ENCODE measurements around the gene CBX3. TPM values are rescaled to one million over a fixed set of nuclear protein-coding genes. Genes with fewer than 3 reads are reported as not detected.
A peak's percentile ranks its signal among the peaks of the same experiment; 100 is the strongest.

CBX3 gene
- total RNA-seq, 1 donor from 2014 or later = 221 TPM

GRCh38 chr7:26200444-26201246 lies 900 bp upstream of the CBX3 start, which contains the start of gene HNRNPA2B1:
TSS of gene HNRNPA2B1 (minus strand) at chr7:26200746. CDS start at chr7:26200577, 169 bp downstream.
- Mint-ChIP-seq H3K27ac (peak within 1 kb of the TSS; percentile 100), H3K9me3 (ENCODE audit: low read depth) (no peaks in the 10 kb centered on the region), H3K27me3 (no peaks in the 10 kb centered on the region), H3K36me3 (ENCODE audit: insufficient read depth) (peaks cover 50% of the 10 kb centered on the region), H3K4me1 (ENCODE audit: low read depth) (peaks cover 48% of the 10 kb centered on the region), H3K4me3 (ENCODE audit: low read depth) (peak within 1 kb of the TSS; percentile 100)
- TF ChIP-seq, protein P1, sequence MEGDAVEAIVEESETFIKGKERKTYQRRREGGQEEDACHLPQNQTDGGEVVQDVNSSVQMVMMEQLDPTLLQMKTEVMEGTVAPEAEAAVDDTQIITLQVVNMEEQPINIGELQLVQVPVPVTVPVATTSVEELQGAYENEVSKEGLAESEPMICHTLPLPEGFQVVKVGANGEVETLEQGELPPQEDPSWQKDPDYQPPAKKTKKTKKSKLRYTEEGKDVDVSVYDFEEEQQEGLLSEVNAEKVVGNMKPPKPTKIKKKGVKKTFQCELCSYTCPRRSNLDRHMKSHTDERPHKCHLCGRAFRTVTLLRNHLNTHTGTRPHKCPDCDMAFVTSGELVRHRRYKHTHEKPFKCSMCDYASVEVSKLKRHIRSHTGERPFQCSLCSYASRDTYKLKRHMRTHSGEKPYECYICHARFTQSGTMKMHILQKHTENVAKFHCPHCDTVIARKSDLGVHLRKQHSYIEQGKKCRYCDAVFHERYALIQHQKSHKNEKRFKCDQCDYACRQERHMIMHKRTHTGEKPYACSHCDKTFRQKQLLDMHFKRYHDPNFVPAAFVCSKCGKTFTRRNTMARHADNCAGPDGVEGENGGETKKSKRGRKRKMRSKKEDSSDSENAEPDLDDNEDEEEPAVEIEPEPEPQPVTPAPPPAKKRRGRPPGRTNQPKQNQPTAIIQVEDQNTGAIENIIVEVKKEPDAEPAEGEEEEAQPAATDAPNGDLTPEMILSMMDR (IDR thresholded peaks at IDR 0.05; ENCODE audit: unreplicated experiment) = no peak
- peak; percentile 96 for DNase-seq (ENCODE audit: low spot score, unreplicated experiment)

GRCh38 chr7:26202019-26202990 lies 760 bp downstream of the CBX3 start:
- TF ChIP-seq, protein P1 (IDR thresholded peaks at IDR 0.05; ENCODE audit: unreplicated experiment) = no peak
- Mint-ChIP-seq H3K36me3 (ENCODE audit: insufficient read depth) (peaks cover 40% of the 10 kb centered on the region), H3K27ac (peak overlapping the region; percentile 95), H3K9me3 (ENCODE audit: low read depth) (no peaks in the 10 kb centered on the region), H3K4me3 (ENCODE audit: low read depth) (peak overlapping the region; percentile 88), H3K4me1 (ENCODE audit: low read depth) (peaks cover 34% of the 10 kb centered on the region), H3K27me3 (no peaks in the 10 kb centered on the region)
- peak; percentile 59 for DNase-seq (ENCODE audit: low spot score, unreplicated experiment)

GRCh38 chr7:26203016-26203415 lies 1.5 kb downstream of the CBX3 start:
- H3K4me3 Mint-ChIP-seq (ENCODE audit: low read depth) = peak overlapping the region; percentile 88
- no peaks in the 10 kb centered on the region for H3K9me3 Mint-ChIP-seq (ENCODE audit: low read depth)
- no peak for DNase-seq (ENCODE audit: low spot score, unreplicated experiment)
- peaks cover 41% of the 10 kb centered on the region for H3K36me3 Mint-ChIP-seq (ENCODE audit: insufficient read depth)
- TF ChIP-seq, protein P1 (IDR thresholded peaks at IDR 0.05; ENCODE audit: unreplicated experiment) = no peak
- H3K27ac Mint-ChIP-seq = peak overlapping the region; percentile 95
- peaks cover 31% of the 10 kb centered on the region for H3K4me1 Mint-ChIP-seq (ENCODE audit: low read depth)
- H3K27me3 Mint-ChIP-seq = no peaks in the 10 kb centered on the region

DNA sequence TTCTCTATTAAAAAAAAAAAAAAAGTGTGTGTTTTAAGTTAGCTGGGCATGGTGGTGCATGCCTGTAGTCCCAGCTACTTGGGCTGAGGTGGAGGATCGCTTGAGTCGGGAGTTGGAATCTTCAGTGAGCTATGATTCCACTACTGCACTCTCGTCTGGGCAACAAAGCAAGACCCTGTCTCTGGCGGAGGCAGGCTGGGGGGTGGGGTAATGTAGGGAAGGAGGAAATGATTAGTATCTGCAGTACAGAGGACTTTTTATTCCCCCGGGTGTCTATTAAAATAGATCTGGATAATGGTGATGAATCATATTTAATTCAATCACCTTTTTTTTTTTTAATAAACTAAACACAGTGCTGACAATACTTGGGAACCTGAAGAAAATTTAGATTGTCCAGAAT lies 6.5 kb downstream of the CBX3 start:
- no peaks in the 10 kb centered on the region for H3K9me3 Mint-ChIP-seq (ENCODE audit: low read depth)
- TF ChIP-seq, protein P1 (IDR thresholded peaks at IDR 0.05; ENCODE audit: unreplicated experiment) = no peak
- H3K27me3 Mint-ChIP-seq = no peaks in the 10 kb centered on the region
- H3K4me3 Mint-ChIP-seq (ENCODE audit: low read depth) = no peak overlapping the region
- DNase-seq (ENCODE audit: low spot score, unreplicated experiment) = no peak
- H3K27ac Mint-ChIP-seq = no peak overlapping the region
- peaks cover 26% of the 10 kb centered on the region for H3K4me1 Mint-ChIP-seq (ENCODE audit: low read depth)
- peaks cover 47% of the 10 kb centered on the region for H3K36me3 Mint-ChIP-seq (ENCODE audit: insufficient read depth)

All from progenitor cell of endocrine pancreas (in vitro differentiated cells).